Measurements from ENCODE around the gene ACAP3. TPM values are rescaled to one million over a fixed set of nuclear protein-coding genes. Genes with fewer than 3 reads are reported as not detected.

ACAP3 gene
- total and polyA plus RNA-seq, 10 donors, result 12.6 to 89.7 (median 41.5) TPM

DNA sequence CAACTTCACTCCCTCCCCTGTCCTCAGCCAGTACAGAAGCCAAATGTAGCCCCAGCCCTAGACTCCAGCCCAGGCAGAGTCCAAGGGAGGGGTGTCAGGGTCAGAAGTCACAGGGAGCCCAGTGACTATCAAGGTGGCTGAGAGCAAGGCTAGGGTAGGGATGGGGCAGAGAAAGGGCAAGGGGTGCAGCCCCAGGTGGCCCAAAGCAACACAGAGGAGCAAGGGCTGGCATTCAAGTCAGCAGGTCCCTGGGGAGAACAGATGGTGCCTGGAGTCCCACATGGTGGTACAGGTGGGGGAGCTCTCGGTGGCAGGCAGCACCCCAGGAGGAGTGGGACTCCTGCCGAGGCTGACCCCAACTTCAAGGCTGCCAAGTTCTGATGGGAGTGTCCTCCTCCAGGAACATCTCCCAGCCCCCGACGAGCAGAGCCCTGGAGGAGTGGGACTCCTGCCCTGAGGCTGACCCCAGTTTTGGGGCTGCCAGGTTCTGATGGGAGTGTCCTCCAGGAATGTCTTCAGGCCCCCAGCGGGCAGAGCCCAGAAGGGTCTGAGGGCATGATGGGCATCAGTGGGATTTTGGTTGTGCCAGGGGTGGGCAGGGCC is 45.2 kb upstream of the ACAP3 start:
- peak overlapping the region in 3 of 8 donors; percentile 22 to 53 (median 40) for H3K27ac ChIP-seq
- H3K4me1 ChIP-seq, result peaks cover 5 to 67% (median 52%) of the 10 kb centered on the region in 6 donors

DNA sequence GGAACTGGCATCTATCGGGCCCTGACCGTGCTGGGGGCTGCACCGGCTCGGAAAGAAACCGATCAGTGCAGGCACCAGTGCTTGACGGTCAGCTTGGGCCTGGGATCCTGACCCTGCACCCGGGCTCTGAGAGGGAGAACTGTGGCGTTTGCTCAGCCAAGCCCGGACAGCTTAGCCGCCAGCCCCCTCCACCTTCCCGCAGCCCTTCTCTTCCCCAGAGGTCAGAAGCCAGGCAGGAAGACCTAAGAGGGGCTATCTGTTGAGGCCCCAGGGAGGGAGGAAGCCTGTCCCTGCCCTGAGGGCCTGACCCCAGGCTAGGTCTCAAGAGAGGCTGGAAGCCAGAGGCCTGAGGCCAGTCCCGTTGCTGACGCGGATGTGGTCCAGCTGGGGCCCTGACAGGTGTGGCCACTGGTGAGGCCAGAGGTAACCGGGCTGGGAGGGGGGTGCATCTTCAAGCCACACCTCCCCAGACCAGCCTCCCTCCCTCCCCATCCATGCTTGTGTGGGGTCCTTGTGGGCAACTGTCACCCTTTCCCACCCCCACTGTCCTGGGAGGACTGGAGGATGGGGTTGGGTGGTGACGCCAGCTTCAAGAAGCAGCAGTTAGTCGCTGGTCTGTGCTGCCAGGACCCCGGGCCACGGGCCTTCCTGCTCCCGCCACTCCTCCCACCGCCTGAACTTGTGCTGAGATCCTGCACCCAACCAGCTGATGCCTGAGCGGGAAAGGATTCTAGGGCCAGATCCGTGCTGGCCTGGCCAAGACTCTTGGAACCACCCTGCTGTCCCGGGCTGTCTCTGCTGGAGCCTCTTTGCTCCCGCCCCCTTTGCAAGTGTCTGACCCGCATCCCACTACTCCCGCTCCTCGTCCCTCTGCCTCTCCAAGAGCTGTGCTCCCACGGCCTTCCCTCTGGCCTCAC is 44.0 kb upstream of the ACAP3 start:
- Histone ChIP-seq H3K9me3 (no peaks in the 10 kb centered on the region), H3K4me1 (peaks cover 12 to 74% (median 63%) of the 10 kb centered on the region in 6 donors), H3K36me3 (peaks cover 0 to 26% (median 0%) of the 10 kb centered on the region in 6 donors), H3K27me3 (replicated peaks in 1 of 7) (peaks cover 4 to 55% (median 36%) of the 10 kb centered on the region in 7 donors), H3K4me3 (peak overlapping the region in 1 of 8 donors; percentile 35), H3K27ac (peak overlapping the region in 7 of 8 donors; percentile 14 to 57 (median 40))
- no peak for DNase-seq
- WGBS, 5 donors, result 71 to 80% (median 74%) methylated on average over 28 to 29 of the region's 29 CpGs
- TF ChIP-seq POLR2AphosphoS5 (IDR thresholded peaks at IDR 0.05) (peak in 2 of 3 donors; percentile 37 to 57), POLR2A (IDR thresholded peaks at IDR 0.05) (no peak)
- TF ChIP-seq, protein P1, sequence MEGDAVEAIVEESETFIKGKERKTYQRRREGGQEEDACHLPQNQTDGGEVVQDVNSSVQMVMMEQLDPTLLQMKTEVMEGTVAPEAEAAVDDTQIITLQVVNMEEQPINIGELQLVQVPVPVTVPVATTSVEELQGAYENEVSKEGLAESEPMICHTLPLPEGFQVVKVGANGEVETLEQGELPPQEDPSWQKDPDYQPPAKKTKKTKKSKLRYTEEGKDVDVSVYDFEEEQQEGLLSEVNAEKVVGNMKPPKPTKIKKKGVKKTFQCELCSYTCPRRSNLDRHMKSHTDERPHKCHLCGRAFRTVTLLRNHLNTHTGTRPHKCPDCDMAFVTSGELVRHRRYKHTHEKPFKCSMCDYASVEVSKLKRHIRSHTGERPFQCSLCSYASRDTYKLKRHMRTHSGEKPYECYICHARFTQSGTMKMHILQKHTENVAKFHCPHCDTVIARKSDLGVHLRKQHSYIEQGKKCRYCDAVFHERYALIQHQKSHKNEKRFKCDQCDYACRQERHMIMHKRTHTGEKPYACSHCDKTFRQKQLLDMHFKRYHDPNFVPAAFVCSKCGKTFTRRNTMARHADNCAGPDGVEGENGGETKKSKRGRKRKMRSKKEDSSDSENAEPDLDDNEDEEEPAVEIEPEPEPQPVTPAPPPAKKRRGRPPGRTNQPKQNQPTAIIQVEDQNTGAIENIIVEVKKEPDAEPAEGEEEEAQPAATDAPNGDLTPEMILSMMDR (IDR thresholded peaks at IDR 0.05 in 8 of 11, conservative IDR thresholded peaks at IDR 0.05 in 3 of 11), result no peak
- intact Hi-C loops (cut with DNase I; ENCODE audit: low total_unique reads), result no loop called here

More for the DNA sequence above, 45.2 kb upstream of the ACAP3 start:
- TF ChIP-seq POLR2AphosphoS5 (IDR thresholded peaks at IDR 0.05) (no peak), POLR2A (IDR thresholded peaks at IDR 0.05) (no peak)
- TF ChIP-seq, protein P1 (IDR thresholded peaks at IDR 0.05 in 8 of 11, conservative IDR thresholded peaks at IDR 0.05 in 3 of 11), result no peak
- Histone ChIP-seq H3K27me3 (replicated peaks in 1 of 7) (peaks cover 4 to 66% (median 45%) of the 10 kb centered on the region in 7 donors), H3K9me3 (no peaks in the 10 kb centered on the region), H3K4me3 (peak overlapping the region in 1 of 8 donors; percentile 3), H3K36me3 (peaks cover 0 to 26% (median 0%) of the 10 kb centered on the region in 6 donors)
- 22 to 37% (median 28%) methylated on average over 4 to 5 of the region's 5 CpGs; no CpG with 5 or more reads in 1 of the 5 donors for WGBS, 5 donors
- DNase-seq, result no peak
- intact Hi-C loops (cut with DNase I; ENCODE audit: low total_unique reads), result no loop called here

DNA sequence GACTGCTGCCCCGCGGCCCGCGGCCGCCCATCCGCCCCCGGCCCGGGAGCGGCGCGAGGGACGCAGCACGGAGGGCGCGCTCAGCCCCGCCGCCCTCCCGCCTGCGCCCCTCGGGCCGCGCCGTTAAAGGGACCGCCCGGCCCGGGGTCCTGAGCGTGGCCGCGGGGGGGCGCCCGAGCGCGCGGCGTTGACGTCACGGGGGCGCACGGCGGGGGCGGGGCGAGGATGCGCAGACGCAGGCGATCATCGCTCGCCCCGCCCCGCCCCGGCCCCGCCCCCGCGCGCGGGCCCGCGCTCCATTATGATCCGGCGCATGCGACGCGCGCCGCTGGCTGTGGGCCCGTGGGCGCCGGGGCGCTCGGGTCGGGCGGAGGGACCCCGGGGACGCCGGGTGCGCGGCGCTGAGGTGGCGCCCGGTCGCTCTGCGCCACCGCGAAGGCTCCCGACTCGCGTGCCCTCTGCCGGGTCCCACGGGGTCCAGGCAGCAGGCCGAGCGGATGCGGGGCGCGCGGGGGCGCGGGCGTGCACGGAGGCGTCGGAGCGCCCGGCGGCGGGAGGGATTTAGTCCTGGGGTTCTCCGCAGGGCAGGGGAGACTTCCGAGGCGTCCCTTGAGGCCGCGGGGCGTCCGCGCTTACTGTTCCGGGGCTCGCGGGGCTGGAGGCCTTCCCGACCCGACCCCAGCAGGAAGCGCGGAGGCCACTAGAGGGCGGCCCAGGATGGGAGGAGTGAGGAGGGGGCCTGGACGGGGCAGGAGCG is 41.7 kb upstream of the ACAP3 start, which contains the start of gene DVL1:
DVL1 (minus strand) TSS at position 163 of the 757 bp plus-strand sequence. CDS start 353 bp downstream, outside the sequence.
- Histone ChIP-seq H3K9me3 (no peaks in the 10 kb centered on the region), H3K4me3 (peak within 1 kb of the TSS; percentile 59 to 91 (median 68)), H3K27me3 (replicated peaks in 1 of 7) (peaks cover 4 to 32% (median 21%) of the 10 kb centered on the region in 7 donors), H3K4me1 (peaks cover 19 to 74% (median 62%) of the 10 kb centered on the region in 6 donors), H3K36me3 (peaks cover 0 to 18% (median 0%) of the 10 kb centered on the region in 6 donors), H3K27ac (peak within 1 kb of the TSS; percentile 72 to 93 (median 88))
- TF ChIP-seq, protein P1 (IDR thresholded peaks at IDR 0.05 in 8 of 11, conservative IDR thresholded peaks at IDR 0.05 in 3 of 11), result peak in 9 of 11 experiments; percentile 25 to 64 (median 51)
- TF ChIP-seq POLR2AphosphoS5 (IDR thresholded peaks at IDR 0.05), result peak in 2 of 3 donors; percentile 64 to 71
- TF ChIP-seq POLR2A (IDR thresholded peaks at IDR 0.05), result no peak
- peak; percentile 95 for DNase-seq
- intact Hi-C loops (cut with DNase I; ENCODE audit: low total_unique reads), result no loop called here
- WGBS, 5 donors, result 0 to 1% (median 0%) methylated on average over 10 to 122 of the region's 122 CpGs
